HEK293 (cell line): Measurements from ENCODE around the gene TGFBRAP1.

Experiments
- CTCF ChIA-PET: fragments of 350-600 bp; formaldehyde crosslinking; extraction: SDS; loops from one replicate; lab custom pipeline; 2021; ENCODE audit warnings: antibody characterized with exemption; lab: Yijun Ruan, JAX
- POLR2A ChIA-PET: fragments of 300-600 bp; formaldehyde crosslinking; extraction: SDS; loops from one replicate; lab custom pipeline; 2020; ENCODE audit warnings: antibody characterized with exemption, inconsistent platforms; lab: Yijun Ruan, JAX
- H3K27ac ChIP-seq: fragments of 200-500 bp; sonication (Bioruptor generic); 2 replicates; pipeline ENCODE4 v1.5.1; 2014; ENCODE audit warnings: low read depth, low read length, control low read depth, inconsistent platforms; ENCODE audit errors: extremely low read depth
- H3K36me3 ChIP-seq, 2 experiments: fragments of 200-500 bp in 1 of 2; sonication (Bioruptor generic) in 1 of 2; 1 replicate in 1 of 2; 2 replicates in 1 of 2; pipeline ENCODE4 v1.5.1; 2014 to 2017; ENCODE audit warnings: inconsistent platforms in 2 of 2, low read length in 2 of 2; ENCODE audit not compliant: control insufficient read depth in 2 of 2, insufficient read depth in 1 of 2
- H3K4me1 ChIP-seq: fragments of 200-500 bp; sonication (Bioruptor generic); 2 replicates; pipeline ENCODE4 v1.5.1; 2014; ENCODE audit warnings: mild to moderate bottlenecking, low read length, inconsistent platforms; ENCODE audit not compliant: control insufficient read depth, insufficient read depth
- H3K4me3 ChIP-seq: 2 replicates; pipeline ENCODE4 v1.5.1; 2011; ENCODE audit warnings: low read depth, mild to moderate bottlenecking, control low read depth, low read length, moderate library complexity
- H3K9me3 ChIP-seq: fragments of 200-500 bp; sonication (Bioruptor generic); 2 replicates; pipeline ENCODE4 v1.5.1; 2014; ENCODE audit warnings: low read depth, low read length, inconsistent platforms; ENCODE audit not compliant: control insufficient read depth, insufficient read depth
- ELK4 ChIP-seq: IDR thresholded peaks from 2 replicates; pipeline ENCODE4 v1.6.1; 2011; ENCODE audit warnings: mild to moderate bottlenecking, low read depth, low read length, borderline replicate concordance
- HOXD13 ChIP-seq: sonication (generic); formaldehyde crosslinking; IDR thresholded peaks from 2 replicates; pipeline ENCODE4 v1.8.0; 2022; ENCODE audit warnings: missing genetic modification reagents, borderline replicate concordance
- KLF8 ChIP-seq: fragments of 450-650 bp; formaldehyde crosslinking; IDR thresholded peaks from 2 replicates; pipeline ENCODE4 v1.5.1; 2016; ENCODE audit warnings: missing biosample characterization, missing genetic modification characterization
- PRDM10 ChIP-seq: fragments of 450-650 bp; formaldehyde crosslinking; IDR thresholded peaks from 2 replicates; pipeline ENCODE4 v1.5.1; 2016; ENCODE audit warnings: missing biosample characterization, missing genetic modification characterization
- SP3 ChIP-seq: fragments of 450-650 bp; formaldehyde crosslinking; IDR thresholded peaks from 2 replicates; pipeline ENCODE4 v1.5.1; 2016; ENCODE audit warnings: missing biosample characterization, missing genetic modification characterization
- SP7 ChIP-seq: fragments of 450-650 bp; formaldehyde crosslinking; IDR thresholded peaks from 2 replicates; pipeline ENCODE4 v1.5.1; 2016; ENCODE audit warnings: missing biosample characterization, missing genetic modification characterization
- ZBTB21 ChIP-seq: fragments of 450-650 bp; formaldehyde crosslinking; IDR thresholded peaks from 2 replicates; pipeline ENCODE4 v1.5.1; 2017; ENCODE audit warnings: missing biosample characterization, missing genetic modification characterization
- ZFP41 ChIP-seq: fragments of 450-650 bp; formaldehyde crosslinking; IDR thresholded peaks from 2 replicates; pipeline ENCODE4 v1.5.1; 2016; ENCODE audit warnings: missing biosample characterization, missing genetic modification characterization, borderline replicate concordance
- ZNF16 ChIP-seq: fragments of 450-650 bp; formaldehyde crosslinking; IDR thresholded peaks from 2 replicates; pipeline ENCODE4 v1.5.1; 2016; ENCODE audit warnings: low read depth, missing biosample characterization, missing genetic modification characterization
- ZNF174 ChIP-seq: fragments of 450-650 bp; formaldehyde crosslinking; IDR thresholded peaks from 2 replicates; pipeline ENCODE4 v1.5.0; 2017; ENCODE audit warnings: missing biosample characterization, mild to moderate bottlenecking, missing genetic modification characterization
- ZNF26 ChIP-seq: fragments of 450-650 bp; formaldehyde crosslinking; IDR thresholded peaks from 2 replicates; pipeline ENCODE4 v1.5.1; 2016; ENCODE audit warnings: missing biosample characterization, missing genetic modification characterization
- ZNF394 ChIP-seq: fragments of 450-650 bp; formaldehyde crosslinking; IDR thresholded peaks from 2 replicates; pipeline ENCODE4 v1.5.1; 2016; ENCODE audit warnings: missing biosample characterization, missing genetic modification characterization, mild to moderate bottlenecking, moderate library complexity, borderline replicate concordance
- ZNF501 ChIP-seq: fragments of 450-650 bp; formaldehyde crosslinking; IDR thresholded peaks from 2 replicates; pipeline ENCODE4 v1.5.1; 2016; ENCODE audit warnings: missing biosample characterization, missing genetic modification characterization
- ZNF513 ChIP-seq: fragments of 450-650 bp; IDR thresholded peaks from 2 replicates; pipeline ENCODE4 v1.5.1; 2018; ENCODE audit warnings: missing biosample characterization, missing genetic modification characterization
- ZNF521 ChIP-seq: fragments of 450-650 bp; formaldehyde crosslinking; IDR thresholded peaks from 2 replicates; pipeline ENCODE4 v1.5.1; 2017; ENCODE audit warnings: missing biosample characterization, mild to moderate bottlenecking, missing genetic modification characterization
- ZNF555 ChIP-seq: fragments of 450-650 bp; formaldehyde crosslinking; conservative IDR thresholded peaks from 2 replicates; pipeline ENCODE4 v1.5.1; 2017; ENCODE audit warnings: missing biosample characterization, mild to moderate bottlenecking, missing genetic modification characterization, inconsistent platforms
- ZNF558 ChIP-seq: fragments of 450-650 bp; formaldehyde crosslinking; IDR thresholded peaks from 2 replicates; pipeline ENCODE4 v1.5.1; 2016; ENCODE audit warnings: missing biosample characterization, missing genetic modification characterization
- ZNF596 ChIP-seq: fragments of 450-650 bp; IDR thresholded peaks from 2 replicates; pipeline ENCODE4 v1.5.0; 2018; ENCODE audit warnings: missing biosample characterization, mild to moderate bottlenecking, missing genetic modification characterization, moderate library complexity
- ZNF610 ChIP-seq: fragments of 450-650 bp; formaldehyde crosslinking; IDR thresholded peaks from 2 replicates; pipeline ENCODE4 v1.5.1; 2016; ENCODE audit warnings: missing biosample characterization, missing genetic modification characterization, borderline replicate concordance
- ZNF645 ChIP-seq: fragments of 450-650 bp; formaldehyde crosslinking; IDR thresholded peaks from 2 replicates; pipeline ENCODE4; 2016; ENCODE audit warnings: missing biosample characterization, missing genetic modification characterization
- ZNF670 ChIP-seq: fragments of 450-650 bp; formaldehyde crosslinking; IDR thresholded peaks from 2 replicates; pipeline ENCODE4 v1.5.1; 2016; ENCODE audit warnings: missing biosample characterization, missing genetic modification characterization, low read depth
- ZNF692 ChIP-seq: fragments of 450-650 bp; formaldehyde crosslinking; IDR thresholded peaks from 2 replicates; pipeline ENCODE4 v1.5.1; 2016; ENCODE audit warnings: missing biosample characterization, missing genetic modification characterization
- ZNF792 ChIP-seq: fragments of 450-650 bp; formaldehyde crosslinking; IDR thresholded peaks from 2 replicates; pipeline ENCODE4 v1.5.1; 2016; ENCODE audit warnings: missing biosample characterization, missing genetic modification characterization
- ZSCAN30 ChIP-seq: fragments of 450-650 bp; IDR thresholded peaks from 2 replicates; pipeline ENCODE4 v1.5.1; 2018; ENCODE audit warnings: missing biosample characterization, mild to moderate bottlenecking, missing genetic modification characterization, moderate library complexity
- ZXDB ChIP-seq: fragments of 450-650 bp; formaldehyde crosslinking; IDR thresholded peaks from 2 replicates; pipeline ENCODE4 v1.5.1; 2016; ENCODE audit warnings: missing biosample characterization, missing genetic modification characterization

TGFBRAP1 gene

GRCh38 chr2:105224444-105224843 lies 105.1 kb downstream of the TGFBRAP1 start:
- ChIA-PET POLR2A (no interaction called here), CTCF (interaction anchor here (0.7 to 1.7 kb wide), 2 partner anchors 11 to 16 kb away, joined by 4 to 11 read pairs; no protein-coding TSS in a partner anchor)
- H3K4me3 ChIP-seq, result no peak overlapping the region

GRCh38 chr2:105220604-105221003 lies 108.9 kb downstream of the TGFBRAP1 start:
- POLR2A ChIA-PET, result no interaction called here
- H3K4me3 ChIP-seq, result no peak overlapping the region
- CTCF ChIA-PET, result interaction anchor here (0.7 to 2.0 kb wide), 3 partner anchors 15 to 522 kb away, joined by 3 to 7 read pairs (median 4); no protein-coding TSS in a partner anchor
- H3K27ac ChIP-seq, result no peak overlapping the region
- H3K4me1 ChIP-seq, result no peaks in the 10 kb centered on the region
- H3K9me3 ChIP-seq, result no peaks in the 10 kb centered on the region
- no peaks in the 10 kb centered on the region for H3K36me3 ChIP-seq
- TF ChIP-seq ZNF558 (tag by site-specific recombination) (no peak), SP3 (tag by site-specific recombination) (no peak), ZNF16 (no peak), HOXD13 (CRISPR knock-in tag) (no peak), ZNF792 (tag by site-specific recombination) (no peak), ZNF394 (tag by site-specific recombination) (no peak), ZNF610 (tag by site-specific recombination) (no peak), ZBTB21 (tag by site-specific recombination) (no peak), PRDM10 (tag by site-specific recombination) (no peak), ZNF645 (tag by site-specific recombination) (no peak), ZNF670 (tag by site-specific recombination) (no peak)

More at GRCh38 chr2:105224444-105224843, 105.1 kb downstream of the TGFBRAP1 start:
- TF ChIP-seq ZFP41 (no peak), ZNF596 (tag by site-specific recombination) (no peak), ZNF555 (tag by site-specific recombination) (no peak), ZNF26 (tag by site-specific recombination) (no peak), KLF8 (tag by site-specific recombination) (no peak), ZNF513 (tag by site-specific recombination) (no peak), ZSCAN30 (tag by site-specific recombination) (no peak), SP7 (tag by site-specific recombination) (no peak), ZNF501 (tag by site-specific recombination) (no peak), ZNF174 (tag by site-specific recombination) (no peak), ZNF692 (tag by site-specific recombination) (no peak), ZXDB (tag by site-specific recombination) (no peak), ELK4 (no peak), ZNF521 (no peak)
- H3K9me3 ChIP-seq, result no peaks in the 10 kb centered on the region
- H3K4me1 ChIP-seq, result no peaks in the 10 kb centered on the region
- no peak overlapping the region for H3K27ac ChIP-seq
- H3K36me3 ChIP-seq, result no peaks in the 10 kb centered on the region
